ENCODE results near the gene C1orf50.

Gene C1orf50

DNA sequence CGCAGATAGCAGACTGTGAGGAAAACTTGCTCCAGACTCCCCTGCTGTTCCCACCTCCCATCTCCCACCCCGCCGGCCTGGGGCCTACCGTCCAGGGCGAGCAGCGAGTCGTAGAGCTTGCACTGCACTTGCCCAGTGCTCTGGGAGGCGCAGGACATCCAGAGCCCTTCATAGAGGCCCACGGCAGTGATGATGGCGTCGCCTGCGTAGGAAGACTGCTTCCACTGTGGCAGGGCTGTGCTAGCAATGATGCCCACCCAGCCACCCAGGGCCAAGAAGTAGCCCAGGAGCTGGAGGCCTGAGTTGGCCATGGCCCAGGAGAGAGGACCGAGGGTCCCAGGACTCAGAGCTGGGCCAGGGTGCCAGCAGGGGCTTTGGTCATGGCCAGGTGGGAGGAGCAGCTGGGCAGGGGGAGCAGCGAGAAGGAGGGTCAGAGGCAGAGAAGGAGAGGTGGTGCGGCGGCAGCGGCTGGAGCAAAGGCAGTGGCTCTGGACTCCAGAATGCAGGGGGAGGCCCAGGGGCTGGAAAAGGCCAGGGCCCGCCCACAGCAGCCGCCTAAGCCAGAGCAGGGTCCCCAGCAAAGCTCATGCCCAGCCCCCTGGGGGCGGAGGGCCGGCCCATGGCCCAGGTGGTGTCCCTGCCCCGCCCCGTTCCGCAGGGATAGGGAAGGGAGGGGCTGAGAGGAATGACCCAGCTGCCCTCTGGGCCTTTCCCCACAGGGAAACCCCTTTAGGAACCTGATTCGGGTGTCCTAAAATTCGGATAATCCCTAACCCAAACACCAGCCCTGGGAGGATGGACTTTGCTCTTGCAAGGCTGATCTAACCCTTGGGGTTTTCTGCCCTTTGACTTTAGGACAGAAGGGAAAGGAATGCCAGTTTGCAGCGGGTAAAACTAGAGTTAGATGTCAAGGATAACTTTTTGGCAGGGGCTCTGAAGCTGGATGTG lies 27.0 kb upstream of the C1orf50 start, which contains the start of gene CLDN19:
CLDN19 (minus strand) TSS at position 484 of the 948 bp plus-strand sequence; CDS start at position 311, 173 bp downstream.
- no peak for TF ChIP-seq ZFP30 (CRISPR knock-in tag; IDR thresholded peaks at IDR 0.05)
- TF ChIP-seq OSR1 (CRISPR knock-in tag; IDR thresholded peaks at IDR 0.05) = no peak
- TF ChIP-seq ZC3H10 (CRISPR knock-in tag; IDR thresholded peaks at IDR 0.05) = no peak
- TF ChIP-seq, protein P1, sequence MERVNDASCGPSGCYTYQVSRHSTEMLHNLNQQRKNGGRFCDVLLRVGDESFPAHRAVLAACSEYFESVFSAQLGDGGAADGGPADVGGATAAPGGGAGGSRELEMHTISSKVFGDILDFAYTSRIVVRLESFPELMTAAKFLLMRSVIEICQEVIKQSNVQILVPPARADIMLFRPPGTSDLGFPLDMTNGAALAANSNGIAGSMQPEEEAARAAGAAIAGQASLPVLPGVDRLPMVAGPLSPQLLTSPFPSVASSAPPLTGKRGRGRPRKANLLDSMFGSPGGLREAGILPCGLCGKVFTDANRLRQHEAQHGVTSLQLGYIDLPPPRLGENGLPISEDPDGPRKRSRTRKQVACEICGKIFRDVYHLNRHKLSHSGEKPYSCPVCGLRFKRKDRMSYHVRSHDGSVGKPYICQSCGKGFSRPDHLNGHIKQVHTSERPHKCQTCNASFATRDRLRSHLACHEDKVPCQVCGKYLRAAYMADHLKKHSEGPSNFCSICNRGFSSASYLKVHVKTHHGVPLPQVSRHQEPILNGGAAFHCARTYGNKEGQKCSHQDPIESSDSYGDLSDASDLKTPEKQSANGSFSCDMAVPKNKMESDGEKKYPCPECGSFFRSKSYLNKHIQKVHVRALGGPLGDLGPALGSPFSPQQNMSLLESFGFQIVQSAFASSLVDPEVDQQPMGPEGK (CRISPR knock-in tag; IDR thresholded peaks at IDR 0.05; ENCODE audit: borderline replicate concordance) = no peak
- TF ChIP-seq TCF4 (CRISPR knock-in tag; IDR thresholded peaks at IDR 0.05; ENCODE audit: borderline replicate concordance) = no peak
- TF ChIP-seq, protein P2, sequence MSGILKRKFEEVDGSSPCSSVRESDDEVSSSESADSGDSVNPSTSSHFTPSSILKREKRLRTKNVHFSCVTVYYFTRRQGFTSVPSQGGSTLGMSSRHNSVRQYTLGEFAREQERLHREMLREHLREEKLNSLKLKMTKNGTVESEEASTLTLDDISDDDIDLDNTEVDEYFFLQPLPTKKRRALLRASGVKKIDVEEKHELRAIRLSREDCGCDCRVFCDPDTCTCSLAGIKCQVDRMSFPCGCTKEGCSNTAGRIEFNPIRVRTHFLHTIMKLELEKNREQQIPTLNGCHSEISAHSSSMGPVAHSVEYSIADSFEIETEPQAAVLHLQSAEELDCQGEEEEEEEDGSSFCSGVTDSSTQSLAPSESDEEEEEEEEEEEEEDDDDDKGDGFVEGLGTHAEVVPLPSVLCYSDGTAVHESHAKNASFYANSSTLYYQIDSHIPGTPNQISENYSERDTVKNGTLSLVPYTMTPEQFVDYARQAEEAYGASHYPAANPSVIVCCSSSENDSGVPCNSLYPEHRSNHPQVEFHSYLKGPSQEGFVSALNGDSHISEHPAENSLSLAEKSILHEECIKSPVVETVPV (CRISPR knock-in tag; IDR thresholded peaks at IDR 0.05) = no peak
- TF ChIP-seq SNAI2 (CRISPR knock-in tag; IDR thresholded peaks at IDR 0.05) = no peak
- TF ChIP-seq, protein P3, sequence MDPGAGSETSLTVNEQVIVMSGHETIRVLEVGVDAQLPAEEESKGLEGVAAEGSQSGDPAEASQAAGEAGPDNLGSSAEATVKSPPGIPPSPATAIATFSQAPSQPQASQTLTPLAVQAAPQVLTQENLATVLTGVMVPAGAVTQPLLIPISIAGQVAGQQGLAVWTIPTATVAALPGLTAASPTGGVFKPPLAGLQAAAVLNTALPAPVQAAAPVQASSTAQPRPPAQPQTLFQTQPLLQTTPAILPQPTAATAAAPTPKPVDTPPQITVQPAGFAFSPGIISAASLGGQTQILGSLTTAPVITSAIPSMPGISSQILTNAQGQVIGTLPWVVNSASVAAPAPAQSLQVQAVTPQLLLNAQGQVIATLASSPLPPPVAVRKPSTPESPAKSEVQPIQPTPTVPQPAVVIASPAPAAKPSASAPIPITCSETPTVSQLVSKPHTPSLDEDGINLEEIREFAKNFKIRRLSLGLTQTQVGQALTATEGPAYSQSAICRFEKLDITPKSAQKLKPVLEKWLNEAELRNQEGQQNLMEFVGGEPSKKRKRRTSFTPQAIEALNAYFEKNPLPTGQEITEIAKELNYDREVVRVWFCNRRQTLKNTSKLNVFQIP (CRISPR knock-in tag; IDR thresholded peaks at IDR 0.05; ENCODE audit: borderline replicate concordance, low read depth) = no peak
- TF ChIP-seq, protein P4, sequence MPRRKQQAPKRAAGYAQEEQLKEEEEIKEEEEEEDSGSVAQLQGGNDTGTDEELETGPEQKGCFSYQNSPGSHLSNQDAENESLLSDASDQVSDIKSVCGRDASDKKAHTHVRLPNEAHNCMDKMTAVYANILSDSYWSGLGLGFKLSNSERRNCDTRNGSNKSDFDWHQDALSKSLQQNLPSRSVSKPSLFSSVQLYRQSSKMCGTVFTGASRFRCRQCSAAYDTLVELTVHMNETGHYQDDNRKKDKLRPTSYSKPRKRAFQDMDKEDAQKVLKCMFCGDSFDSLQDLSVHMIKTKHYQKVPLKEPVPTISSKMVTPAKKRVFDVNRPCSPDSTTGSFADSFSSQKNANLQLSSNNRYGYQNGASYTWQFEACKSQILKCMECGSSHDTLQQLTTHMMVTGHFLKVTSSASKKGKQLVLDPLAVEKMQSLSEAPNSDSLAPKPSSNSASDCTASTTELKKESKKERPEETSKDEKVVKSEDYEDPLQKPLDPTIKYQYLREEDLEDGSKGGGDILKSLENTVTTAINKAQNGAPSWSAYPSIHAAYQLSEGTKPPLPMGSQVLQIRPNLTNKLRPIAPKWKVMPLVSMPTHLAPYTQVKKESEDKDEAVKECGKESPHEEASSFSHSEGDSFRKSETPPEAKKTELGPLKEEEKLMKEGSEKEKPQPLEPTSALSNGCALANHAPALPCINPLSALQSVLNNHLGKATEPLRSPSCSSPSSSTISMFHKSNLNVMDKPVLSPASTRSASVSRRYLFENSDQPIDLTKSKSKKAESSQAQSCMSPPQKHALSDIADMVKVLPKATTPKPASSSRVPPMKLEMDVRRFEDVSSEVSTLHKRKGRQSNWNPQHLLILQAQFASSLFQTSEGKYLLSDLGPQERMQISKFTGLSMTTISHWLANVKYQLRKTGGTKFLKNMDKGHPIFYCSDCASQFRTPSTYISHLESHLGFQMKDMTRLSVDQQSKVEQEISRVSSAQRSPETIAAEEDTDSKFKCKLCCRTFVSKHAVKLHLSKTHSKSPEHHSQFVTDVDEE (CRISPR knock-in tag; IDR thresholded peaks at IDR 0.05) = no peak
- no peak for TF ChIP-seq GLIS3 (CRISPR knock-in tag; IDR thresholded peaks at IDR 0.05)
- TF ChIP-seq ZNF565 (CRISPR knock-in tag; conservative IDR thresholded peaks at IDR 0.05; ENCODE audit: low read depth) = no peak
- TF ChIP-seq TOX (CRISPR knock-in tag; IDR thresholded peaks at IDR 0.05; ENCODE audit: borderline replicate concordance) = no peak

DNA sequence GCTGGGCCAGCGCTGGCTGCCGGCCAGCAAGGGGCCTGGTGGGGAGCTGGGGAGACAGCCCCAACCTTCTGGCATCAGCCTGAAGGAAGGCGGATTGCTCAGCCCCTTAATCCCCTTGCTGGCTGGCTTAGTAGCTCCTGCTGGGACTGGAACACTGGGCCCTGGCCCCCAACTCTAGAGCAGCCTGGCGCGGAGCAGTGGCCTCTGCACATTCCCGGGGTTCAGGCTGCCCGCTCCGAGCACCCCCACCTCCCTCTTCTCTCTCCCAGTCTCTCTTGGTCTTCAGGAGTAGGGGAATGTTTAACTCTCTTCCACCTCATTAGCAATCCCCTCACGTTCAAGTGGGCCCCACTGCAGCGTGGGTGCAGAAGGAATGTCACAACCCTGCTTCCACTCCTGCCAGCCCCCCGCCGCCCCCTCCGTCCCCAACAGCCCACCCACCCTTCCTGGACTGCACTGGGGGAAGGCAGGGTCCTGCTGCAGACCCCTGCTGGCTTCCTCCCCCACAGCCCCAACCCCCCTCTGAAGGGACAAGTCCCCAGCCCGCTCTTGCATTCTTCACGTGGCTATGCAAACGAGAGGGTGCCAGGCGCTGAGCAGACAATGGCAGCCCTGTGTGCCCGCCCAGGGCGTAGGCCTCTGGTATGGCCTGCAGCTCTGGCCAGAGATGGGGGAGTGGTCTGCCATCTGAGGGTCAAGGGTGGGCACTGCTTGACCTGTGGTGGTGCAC lies 26.0 kb upstream of the C1orf50 start:
- no peak for ATAC-seq
- TF ChIP-seq RARB (CRISPR knock-in tag; IDR thresholded peaks at IDR 0.05) = no peak
- no peak for TF ChIP-seq SNAI2 (CRISPR knock-in tag; IDR thresholded peaks at IDR 0.05)
- TF ChIP-seq ZNF70 (CRISPR knock-in tag; IDR thresholded peaks at IDR 0.05) = no peak
- TF ChIP-seq ZNF565 (CRISPR knock-in tag; conservative IDR thresholded peaks at IDR 0.05; ENCODE audit: low read depth) = no peak
- TF ChIP-seq, protein P2 (CRISPR knock-in tag; IDR thresholded peaks at IDR 0.05) = no peak
- no peak for TF ChIP-seq ZNF8 (CRISPR knock-in tag; IDR thresholded peaks at IDR 0.05)
- TF ChIP-seq, protein P4 (CRISPR knock-in tag; IDR thresholded peaks at IDR 0.05) = no peak
- TF ChIP-seq TCF4 (CRISPR knock-in tag; IDR thresholded peaks at IDR 0.05; ENCODE audit: borderline replicate concordance) = no peak
- no peak for TF ChIP-seq CSDC2 (CRISPR knock-in tag; IDR thresholded peaks at IDR 0.05)
- no peak for TF ChIP-seq PPARA (CRISPR knock-in tag; IDR thresholded peaks at IDR 0.05; ENCODE audit: borderline replicate concordance)
- TF ChIP-seq ISL1 (CRISPR knock-in tag; IDR thresholded peaks at IDR 0.05) = no peak
- no peak for TF ChIP-seq OSR1 (CRISPR knock-in tag; IDR thresholded peaks at IDR 0.05)
- no peak for TF ChIP-seq ARNTL (CRISPR knock-in tag; IDR thresholded peaks at IDR 0.05; ENCODE audit: borderline replicate concordance, low read depth)
- TF ChIP-seq, protein P1 (CRISPR knock-in tag; IDR thresholded peaks at IDR 0.05; ENCODE audit: borderline replicate concordance) = no peak
- TF ChIP-seq, protein P3 (CRISPR knock-in tag; IDR thresholded peaks at IDR 0.05; ENCODE audit: borderline replicate concordance, low read depth) = no peak
- TF ChIP-seq ZFP30 (CRISPR knock-in tag; IDR thresholded peaks at IDR 0.05) = no peak

More for the DNA sequence above, 27.0 kb upstream of the C1orf50 start, which contains the start of gene CLDN19:
- no peak for ATAC-seq
